Gastrocnemius medialis (tissue), 4 donors: ENCODE results near the gene OGT. TPM values are rescaled to one million over a fixed set of nuclear protein-coding genes. Genes with fewer than 3 reads are reported as not detected.

Source experiments
- ATAC-seq, 2 donors: fragments of 150-250 bp; one replicate each; pipeline ENCODE4 v1.9.1; 2016
- DNase-seq, 2 donors: peaks; one replicate each; pipeline ENCODE4 v3.0.0-alpha.2; 2019
- H3K27ac ChIP-seq, 4 donors: fragments of 200-600 bp; sonication (generic); 1 replicate in 1 of 4; 2 replicates in 3 of 4; pipeline ENCODE4 v1.5.1; 2016 to 2018; ENCODE audit warnings: mild to moderate bottlenecking in 2 of 4, moderate library complexity in 1 of 4
- H3K27me3 ChIP-seq, 3 donors: fragments of 200-600 bp; sonication (generic) in 2 of 3; 1 replicate in 1 of 3; 2 replicates in 2 of 3; pipeline versions ENCODE4 v1.5.1 to v1.6.0; 2016 to 2019; ENCODE audit warnings: mild to moderate bottlenecking in 1 of 3, moderate library complexity in 1 of 3
- H3K36me3 ChIP-seq, 2 donors: fragments of 200-600 bp; sonication (generic) in 1 of 2; one replicate each; pipeline ENCODE4 v1.5.1; 2017 to 2018
- H3K4me1 ChIP-seq, 2 donors: fragments of 200-600 bp; sonication (generic) in 1 of 2; one replicate each; pipeline ENCODE4 v1.5.1; 2016 to 2017; ENCODE audit warnings: mild to moderate bottlenecking in 2 of 2
- H3K4me3 ChIP-seq, 4 donors: fragments of 200-600 bp; sonication (generic) in 3 of 4; 1 replicate in 1 of 4; 2 replicates in 3 of 4; pipeline ENCODE4 v1.5.1; 2016 to 2019; ENCODE audit warnings: mild to moderate bottlenecking in 2 of 4
- H3K9me3 ChIP-seq, 3 donors: fragments of 200-600 bp; sonication (generic) in 2 of 3; 1 replicate in 1 of 3; 2 replicates in 2 of 3; pipeline ENCODE4 v1.5.1; 2016 to 2019
- CTCF ChIP-seq, 5 experiments: fragments of 450-650 bp in 3 of 5; fragments of 200-600 bp in 2 of 5; sonication (generic) in 2 of 5; IDR thresholded peaks in 4 of 5; conservative IDR thresholded peaks in 1 of 5; 1 replicate in 4 of 5; 2 replicates in 1 of 5; pipeline ENCODE4 v1.5.1; 2016 to 2019; ENCODE audit warnings: antibody characterized with exemption in 5 of 5, mild to moderate bottlenecking in 3 of 5, moderate library complexity in 3 of 5
- POLR2A ChIP-seq, 2 donors: fragments of 450-650 bp; IDR thresholded peaks; one replicate each; pipeline ENCODE4 v1.6.1; 2017; ENCODE audit warnings: antibody characterized with exemption in 2 of 2, mild to moderate bottlenecking in 2 of 2, moderate library complexity in 2 of 2
- in situ Hi-C, 4 donors: fragments of 200-750 bp; cut with MboI; loops; one replicate each; pipeline versions ENCODE4 v1.15.0 to v1.8.0; 2017; ENCODE audit warnings: low sequenced_read_pairs in 4 of 4
- intact Hi-C: fragments of 100-400 bp; cut with DNase I; formaldehyde crosslinking; loops from one replicate; pipeline ENCODE4 v1.15.1; 2023; ENCODE audit warnings: low total_unique reads
- total RNA-seq, 4 donors: library from RNA; depleted of rRNA; stranded (reverse); fragments of >200 nt; gene quantifications; one replicate each; pipeline versions ENCODE4 v1.1.0 to v1.2.3, GENCODE V29; 2016

The OGT gene
- total RNA-seq, 4 donors from 2014 or later, result 34.5 to 146 (median 62.1) TPM

GRCh38 chrX:71532078-71532752, 689 bp upstream of the OGT start:
- Histone ChIP-seq H3K27ac (peak overlapping the region; percentile 78 to 95 (median 90)), H3K36me3 (no peaks in the 10 kb centered on the region), H3K27me3 (no peaks in the 10 kb centered on the region), H3K4me3 (peak overlapping the region; percentile 60 to 81 (median 72)), H3K4me1 (peaks cover 0 to 4% of the 10 kb centered on the region in 2 donors), H3K9me3 (no peaks in the 10 kb centered on the region)
- ATAC-seq (peak; percentile 17 to 20), DNase-seq (no peak)
- intact Hi-C loops, result loop anchor here (1.0 to 5.0 kb wide), 3 partner anchors 17 to 249 kb away; partner anchors contain the start of gene NONO
- TF ChIP-seq CTCF (IDR thresholded peaks at IDR 0.05 in 4 of 5, conservative IDR thresholded peaks at IDR 0.05 in 1 of 5), result no peak
- no peak for TF ChIP-seq POLR2A (IDR thresholded peaks at IDR 0.05)
- in situ Hi-C loops, result no loop called here

- TF ChIP-seq POLR2A (IDR thresholded peaks at IDR 0.05), result no peak
- no peak for TF ChIP-seq CTCF (IDR thresholded peaks at IDR 0.05 in 4 of 5, conservative IDR thresholded peaks at IDR 0.05 in 1 of 5)
- intact Hi-C loops, result loop anchor here (1.0 to 5.0 kb wide), 2 partner anchors 41 to 167 kb away; partner anchors contain the start of gene TAF1
- in situ Hi-C loops, result no loop called here
- H3K36me3 ChIP-seq, result no peaks in the 10 kb centered on the region
- peak overlapping the region; percentile 78 to 95 (median 90) for H3K27ac ChIP-seq
- H3K4me3 ChIP-seq, result peak overlapping the region; percentile 69 to 87 (median 78)
- DNase-seq (no peak), ATAC-seq (peak in 1 of 2 donors; percentile 18)
- H3K4me1 ChIP-seq, result peaks cover 7 to 9% of the 10 kb centered on the region in 2 donors
- no peaks in the 10 kb centered on the region for H3K27me3 ChIP-seq
- no peaks in the 10 kb centered on the region for H3K9me3 ChIP-seq
Observed at GRCh38 chrX:71533516-71533850, 579 bp downstream of the OGT start.

GRCh38 chrX:71533851-71534561, 1.1 kb downstream of the OGT start:
- ATAC-seq (peak; percentile 7 to 30), DNase-seq (peak; percentile 19 to 25)
- Histone ChIP-seq H3K27me3 (no peaks in the 10 kb centered on the region), H3K9me3 (no peaks in the 10 kb centered on the region), H3K4me3 (peak overlapping the region; percentile 69 to 87 (median 78)), H3K4me1 (peaks cover 10 to 14% of the 10 kb centered on the region in 2 donors), H3K36me3 (no peaks in the 10 kb centered on the region), H3K27ac (peak overlapping the region; percentile 78 to 95 (median 90))
- TF ChIP-seq POLR2A (IDR thresholded peaks at IDR 0.05) (peak in 1 of 2 donors; percentile 19), CTCF (IDR thresholded peaks at IDR 0.05 in 4 of 5, conservative IDR thresholded peaks at IDR 0.05 in 1 of 5) (no peak)
- in situ Hi-C loops, result no loop called here
- intact Hi-C loops, result loop anchor here (1.0 to 5.0 kb wide), 2 partner anchors 42 to 168 kb away; partner anchors contain the start of gene TAF1

DNA sequence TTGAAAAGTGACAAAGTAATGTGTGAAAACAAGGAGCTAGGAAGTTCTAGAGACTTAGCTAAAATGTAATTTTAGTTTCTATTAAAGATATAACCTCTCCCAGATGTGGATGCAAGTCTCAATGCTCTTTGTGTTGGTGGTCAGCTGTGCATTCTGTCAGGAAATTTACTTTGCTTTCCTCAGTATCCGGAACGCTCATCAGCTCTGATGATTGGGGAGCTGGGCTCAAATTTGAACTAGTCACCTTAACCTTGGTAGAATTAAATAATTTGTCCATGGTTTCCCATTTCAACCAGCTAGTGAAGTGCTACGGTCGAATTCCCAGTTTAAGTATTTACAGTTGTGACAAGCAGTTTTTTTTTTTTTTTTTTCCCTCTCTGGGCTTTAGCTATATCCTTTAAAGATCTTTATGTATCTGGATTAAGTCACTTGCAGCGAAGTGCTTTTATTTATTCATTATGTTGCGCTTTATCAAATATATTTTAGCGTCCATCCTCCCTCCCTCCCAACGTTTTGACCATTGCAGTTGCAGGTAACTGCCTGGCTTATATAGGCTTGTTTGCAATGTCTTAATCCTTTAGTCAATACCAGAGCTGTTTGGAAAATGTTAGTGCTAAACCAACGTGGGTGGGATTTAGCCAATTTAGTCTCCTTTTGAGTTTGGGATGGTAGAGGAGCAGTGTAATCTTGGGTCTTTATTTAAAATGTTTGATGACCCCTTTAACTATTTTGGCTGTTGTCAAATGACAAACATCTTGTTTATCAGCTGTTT, 2.1 kb downstream of the OGT start:
- Histone ChIP-seq H3K4me3 (peak overlapping the region; percentile 69 to 87 (median 78)), H3K27ac (peak overlapping the region; percentile 78 to 95 (median 90)), H3K4me1 (peaks cover 12 to 24% of the 10 kb centered on the region in 2 donors), H3K36me3 (no peaks in the 10 kb centered on the region), H3K9me3 (no peaks in the 10 kb centered on the region), H3K27me3 (no peaks in the 10 kb centered on the region)
- DNase-seq (no peak), ATAC-seq (no peak)
- in situ Hi-C loops, result no loop called here
- intact Hi-C loops, result loop anchor here (5.0 kb wide), 1 partner anchor 43 kb away; no protein-coding TSS in a partner anchor
- TF ChIP-seq CTCF (IDR thresholded peaks at IDR 0.05 in 4 of 5, conservative IDR thresholded peaks at IDR 0.05 in 1 of 5), result no peak
- TF ChIP-seq POLR2A (IDR thresholded peaks at IDR 0.05), result no peak
